ENCODE results near the gene FAM78A.

FAM78A gene

DNA sequence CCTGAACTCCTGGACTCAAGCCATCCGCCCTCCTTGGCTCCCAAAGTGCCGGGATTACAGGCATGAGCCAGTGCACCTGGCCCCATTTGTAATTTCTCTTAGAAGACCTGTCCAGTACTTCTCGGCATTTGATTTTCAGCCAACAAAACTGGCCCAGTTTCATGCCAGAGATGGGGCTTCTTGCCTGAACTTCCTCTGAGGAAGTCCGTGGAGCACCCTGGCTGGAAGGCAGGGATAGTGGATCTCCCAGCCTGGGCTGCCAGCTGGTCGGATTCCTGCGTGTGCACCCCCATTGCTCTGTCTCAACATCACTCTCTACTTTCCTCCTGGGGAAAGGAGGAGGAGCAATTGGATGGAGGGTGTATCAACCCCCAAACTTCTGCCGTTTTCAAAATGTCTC is 39.0 kb downstream of the FAM78A start:
- Histone ChIP-seq H3K4me1 (ENCODE audit: control extremely low read depth in 1 of 4, control insufficient read depth in 4 of 4, insufficient read depth in 4 of 4, low read length in 3 of 4) (peaks cover 12 to 59% (median 53%) of the 10 kb centered on the region in 4 experiments), H3K27ac (ENCODE audit: insufficient read depth in 1 of 2, low read depth in 1 of 2, low read length in 2 of 2, poor library complexity in 1 of 2, severe bottlenecking in 2 of 2) (peak overlapping the region in 1 of 2 experiments; percentile 81), H3K4me3 (ENCODE audit: control insufficient read depth in 1 of 7, extremely low read depth in 1 of 7, insufficient read depth in 4 of 7, low read depth in 2 of 7, low read length in 6 of 7) (peak overlapping the region in 2 of 7 experiments; percentile 54 to 60), H3K36me3 (ENCODE audit: control insufficient read depth in 4 of 4, insufficient read depth in 4 of 4, low read length in 3 of 4) (peaks cover 6 to 38% (median 21%) of the 10 kb centered on the region in 4 experiments), H3K27me3 (replicated peaks in 2 of 5; ENCODE audit: control insufficient read depth in 4 of 5, insufficient read depth in 5 of 5, low read length in 4 of 5) (no peaks in the 10 kb centered on the region), H3K9me3 (ENCODE audit: control extremely low read depth in 1 of 5, control insufficient read depth in 4 of 5, insufficient read depth in 2 of 5, low read depth in 1 of 5, low read length in 4 of 5) (no peaks in the 10 kb centered on the region)
- DNase-seq, result no peak
- POLR2A ChIA-PET, result interaction anchor here (1.0 to 2.8 kb wide), 3 partner anchors 17 to 21 kb away, joined by 4 to 20 read pairs (median 4); no protein-coding TSS in a partner anchor
- 73% methylated on average over 6 of the region's 7 CpGs for WGBS (ENCODE audit: insufficient coverage)
- CTCF ChIA-PET, result interaction anchor here (0.7 to 2.7 kb wide), 5 partner anchors 8 to 79 kb away, joined by 3 to 26 read pairs (median 6); partner anchors contain the start of gene FAM78A

DNA sequence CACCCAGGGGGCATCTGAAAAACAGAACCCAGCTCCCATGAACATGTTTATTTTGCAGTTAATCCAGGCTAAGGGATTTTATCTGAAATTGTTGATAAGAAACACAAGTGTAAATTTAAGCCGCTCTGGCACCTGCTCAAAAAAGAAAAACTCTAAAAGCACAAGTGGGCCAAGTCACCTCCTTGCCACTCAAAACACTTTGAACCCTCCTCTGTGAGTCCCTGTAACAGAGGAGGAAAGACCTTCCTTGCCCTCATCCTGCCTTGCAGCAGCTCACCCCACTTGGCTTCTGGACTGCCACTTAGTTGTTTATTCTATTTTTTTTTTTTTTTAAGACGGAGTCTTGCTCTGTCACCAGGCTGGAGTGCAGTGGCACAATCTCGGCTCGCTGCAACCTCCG is 39.5 kb downstream of the FAM78A start:
- CTCF ChIA-PET, result interaction anchor here (0.7 to 2.7 kb wide), 6 partner anchors 11 to 79 kb away, joined by 3 to 9 read pairs (median 4); partner anchors contain the start of gene FAM78A
- DNase-seq, result no peak
- WGBS (ENCODE audit: insufficient coverage), result 100% methylated on average over 3 of the region's 5 CpGs
- Histone ChIP-seq H3K36me3 (ENCODE audit: control insufficient read depth in 4 of 4, insufficient read depth in 4 of 4, low read length in 3 of 4) (peaks cover 6 to 43% (median 25%) of the 10 kb centered on the region in 4 experiments), H3K4me3 (ENCODE audit: control insufficient read depth in 1 of 7, extremely low read depth in 1 of 7, insufficient read depth in 4 of 7, low read depth in 2 of 7, low read length in 6 of 7) (no peak overlapping the region), H3K9me3 (ENCODE audit: control extremely low read depth in 1 of 5, control insufficient read depth in 4 of 5, insufficient read depth in 2 of 5, low read depth in 1 of 5, low read length in 4 of 5) (no peaks in the 10 kb centered on the region), H3K27me3 (replicated peaks in 2 of 5; ENCODE audit: control insufficient read depth in 4 of 5, insufficient read depth in 5 of 5, low read length in 4 of 5) (no peaks in the 10 kb centered on the region), H3K27ac (ENCODE audit: insufficient read depth in 1 of 2, low read depth in 1 of 2, low read length in 2 of 2, poor library complexity in 1 of 2, severe bottlenecking in 2 of 2) (no peak overlapping the region), H3K4me1 (ENCODE audit: control extremely low read depth in 1 of 4, control insufficient read depth in 4 of 4, insufficient read depth in 4 of 4, low read length in 3 of 4) (peaks cover 12 to 59% (median 53%) of the 10 kb centered on the region in 4 experiments)
- POLR2A ChIA-PET, result interaction anchor here (0.6 to 2.8 kb wide), 3 partner anchors 18 to 266 kb away, joined by 3 to 20 read pairs (median 4); partner anchors contain the start of gene POMT1

DNA sequence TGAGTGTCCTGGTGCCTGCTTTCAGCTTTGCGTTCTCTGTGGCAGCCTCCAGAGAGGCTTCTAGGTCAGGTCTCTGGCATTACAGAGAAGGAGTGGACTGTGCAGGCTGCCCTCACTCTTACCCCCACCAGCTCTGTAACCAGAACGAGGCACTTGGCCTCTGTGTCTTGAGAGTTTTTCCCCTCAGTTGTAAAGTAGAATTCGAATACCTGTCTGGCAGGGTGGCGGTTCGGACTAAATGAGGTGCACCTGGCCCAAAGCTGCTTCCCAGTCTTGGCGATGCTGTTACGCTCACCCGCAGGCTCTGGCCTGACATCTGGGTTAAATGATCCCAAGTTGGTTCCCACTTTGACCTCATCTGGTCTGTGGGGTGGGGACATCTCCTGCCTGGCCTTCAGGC is 40.1 kb downstream of the FAM78A start:
- Histone ChIP-seq H3K36me3 (ENCODE audit: control insufficient read depth in 4 of 4, insufficient read depth in 4 of 4, low read length in 3 of 4) (peaks cover 6 to 47% (median 27%) of the 10 kb centered on the region in 4 experiments), H3K9me3 (ENCODE audit: control extremely low read depth in 1 of 5, control insufficient read depth in 4 of 5, insufficient read depth in 2 of 5, low read depth in 1 of 5, low read length in 4 of 5) (no peaks in the 10 kb centered on the region), H3K27ac (ENCODE audit: insufficient read depth in 1 of 2, low read depth in 1 of 2, low read length in 2 of 2, poor library complexity in 1 of 2, severe bottlenecking in 2 of 2) (no peak overlapping the region), H3K4me1 (ENCODE audit: control extremely low read depth in 1 of 4, control insufficient read depth in 4 of 4, insufficient read depth in 4 of 4, low read length in 3 of 4) (peaks cover 12 to 54% (median 51%) of the 10 kb centered on the region in 4 experiments), H3K4me3 (ENCODE audit: control insufficient read depth in 1 of 7, extremely low read depth in 1 of 7, insufficient read depth in 4 of 7, low read depth in 2 of 7, low read length in 6 of 7) (no peak overlapping the region), H3K27me3 (replicated peaks in 2 of 5; ENCODE audit: control insufficient read depth in 4 of 5, insufficient read depth in 5 of 5, low read length in 4 of 5) (no peaks in the 10 kb centered on the region)
- ChIA-PET CTCF (interaction anchor here (0.7 to 2.7 kb wide), 5 partner anchors 12 to 58 kb away, joined by 3 to 13 read pairs (median 5); no protein-coding TSS in a partner anchor), POLR2A (interaction anchor here (0.5 to 0.6 kb wide), 2 partner anchors 34 to 266 kb away, joined by 3 to 4 read pairs; partner anchors contain the start of gene POMT1)
- 99% methylated on average over 8 of the region's 8 CpGs for WGBS (ENCODE audit: insufficient coverage)
- no peak for DNase-seq

DNA sequence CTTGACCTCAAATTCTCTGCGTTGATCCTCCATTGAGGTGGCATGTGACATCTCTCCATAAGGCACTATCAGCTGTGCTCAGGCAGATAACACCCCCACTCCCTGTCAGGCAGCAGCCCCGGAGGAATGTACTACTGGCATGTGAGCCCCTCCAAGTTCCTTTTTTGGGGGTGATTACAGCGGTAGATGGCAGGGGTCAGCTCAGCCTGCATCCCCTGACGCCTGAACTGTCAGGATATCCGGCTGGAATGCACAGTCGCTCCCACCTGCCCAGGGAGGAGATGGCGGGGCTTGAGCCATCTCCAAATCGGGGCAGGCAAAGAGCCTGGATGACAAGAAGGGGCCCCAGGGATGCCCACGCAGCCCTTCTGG is 40.8 kb downstream of the FAM78A start:
- H3K4me1 ChIP-seq (ENCODE audit: control extremely low read depth in 1 of 4, control insufficient read depth in 4 of 4, insufficient read depth in 4 of 4, low read length in 3 of 4), result peaks cover 11 to 49% (median 44%) of the 10 kb centered on the region in 4 experiments
- ChIA-PET POLR2A (no interaction called here), CTCF (interaction anchor here (0.5 to 2.7 kb wide), 9 partner anchors 13 to 237 kb away, joined by 3 to 13 read pairs (median 3); no protein-coding TSS in a partner anchor)

DNA sequence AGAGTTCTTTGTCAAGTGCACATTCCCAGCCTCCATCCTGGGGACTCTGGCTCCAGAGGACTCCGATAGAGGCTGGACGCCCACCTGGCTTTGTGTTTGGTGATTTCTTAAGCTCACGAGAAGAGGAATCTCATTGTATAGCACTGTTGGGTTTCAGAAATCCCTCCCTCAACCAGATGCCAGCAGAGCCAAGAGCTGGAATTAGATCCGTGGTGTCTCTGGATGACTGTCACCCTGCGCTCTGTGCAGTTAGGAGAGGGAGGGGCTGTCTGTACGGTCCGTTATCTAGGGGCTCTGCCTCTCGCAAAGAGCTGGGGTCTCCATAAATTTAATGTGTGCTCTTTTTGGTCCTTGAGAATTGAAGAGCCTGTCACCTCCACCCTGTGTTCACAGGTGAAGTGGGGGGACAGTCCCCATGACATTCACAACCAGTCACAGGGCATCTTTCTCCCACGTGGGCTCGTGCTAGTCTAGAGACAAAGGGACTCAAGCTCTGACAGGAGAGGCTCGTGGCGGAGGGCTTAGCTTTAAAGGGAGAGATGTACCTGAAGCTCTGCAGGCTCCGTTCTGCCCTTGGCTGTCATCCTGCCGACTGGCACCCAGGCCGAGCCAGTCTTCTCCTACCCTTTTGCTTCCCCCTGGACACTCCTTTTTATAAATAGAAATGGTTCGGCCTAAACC is 41.4 kb downstream of the FAM78A start:
- no peak for DNase-seq
- POLR2A ChIA-PET, result no interaction called here
- no peaks in the 10 kb centered on the region for H3K27me3 ChIP-seq (replicated peaks in 2 of 5; ENCODE audit: control insufficient read depth in 4 of 5, insufficient read depth in 5 of 5, low read length in 4 of 5)
- H3K9me3 ChIP-seq (ENCODE audit: control extremely low read depth in 1 of 5, control insufficient read depth in 4 of 5, insufficient read depth in 2 of 5, low read depth in 1 of 5, low read length in 4 of 5), result no peaks in the 10 kb centered on the region
- 99% methylated on average over 12 of the region's 16 CpGs for whole genome bisulfite sequencing (ENCODE audit: insufficient coverage)
- H3K4me3 ChIP-seq (ENCODE audit: control insufficient read depth in 1 of 7, extremely low read depth in 1 of 7, insufficient read depth in 4 of 7, low read depth in 2 of 7, low read length in 6 of 7), result no peak overlapping the region
- no peak overlapping the region for H3K27ac ChIP-seq (ENCODE audit: insufficient read depth in 1 of 2, low read depth in 1 of 2, low read length in 2 of 2, poor library complexity in 1 of 2, severe bottlenecking in 2 of 2)
- peaks cover 6 to 57% (median 33%) of the 10 kb centered on the region in 4 experiments for H3K36me3 ChIP-seq (ENCODE audit: control insufficient read depth in 4 of 4, insufficient read depth in 4 of 4, low read length in 3 of 4)
- CTCF ChIA-PET, result interaction anchor here (0.5 to 2.7 kb wide), 8 partner anchors 13 to 236 kb away, joined by 3 to 13 read pairs (median 4); no protein-coding TSS in a partner anchor
- H3K4me1 ChIP-seq (ENCODE audit: control extremely low read depth in 1 of 4, control insufficient read depth in 4 of 4, insufficient read depth in 4 of 4, low read length in 3 of 4), result peaks cover 6 to 44% (median 39%) of the 10 kb centered on the region in 4 experiments

More for the DNA sequence above, 40.8 kb downstream of the FAM78A start:
- H3K27me3 ChIP-seq (replicated peaks in 2 of 5; ENCODE audit: control insufficient read depth in 4 of 5, insufficient read depth in 5 of 5, low read length in 4 of 5), result no peaks in the 10 kb centered on the region
- no peak overlapping the region for H3K27ac ChIP-seq (ENCODE audit: insufficient read depth in 1 of 2, low read depth in 1 of 2, low read length in 2 of 2, poor library complexity in 1 of 2, severe bottlenecking in 2 of 2)
- H3K36me3 ChIP-seq (ENCODE audit: control insufficient read depth in 4 of 4, insufficient read depth in 4 of 4, low read length in 3 of 4), result peaks cover 6 to 52% (median 30%) of the 10 kb centered on the region in 4 experiments
- H3K9me3 ChIP-seq (ENCODE audit: control extremely low read depth in 1 of 5, control insufficient read depth in 4 of 5, insufficient read depth in 2 of 5, low read depth in 1 of 5, low read length in 4 of 5), result no peaks in the 10 kb centered on the region
- 88% methylated on average over 9 of the region's 9 CpGs for whole genome bisulfite sequencing (ENCODE audit: insufficient coverage)
- no peak for DNase-seq
- no peak overlapping the region for H3K4me3 ChIP-seq (ENCODE audit: control insufficient read depth in 1 of 7, extremely low read depth in 1 of 7, insufficient read depth in 4 of 7, low read depth in 2 of 7, low read length in 6 of 7)

DNA sequence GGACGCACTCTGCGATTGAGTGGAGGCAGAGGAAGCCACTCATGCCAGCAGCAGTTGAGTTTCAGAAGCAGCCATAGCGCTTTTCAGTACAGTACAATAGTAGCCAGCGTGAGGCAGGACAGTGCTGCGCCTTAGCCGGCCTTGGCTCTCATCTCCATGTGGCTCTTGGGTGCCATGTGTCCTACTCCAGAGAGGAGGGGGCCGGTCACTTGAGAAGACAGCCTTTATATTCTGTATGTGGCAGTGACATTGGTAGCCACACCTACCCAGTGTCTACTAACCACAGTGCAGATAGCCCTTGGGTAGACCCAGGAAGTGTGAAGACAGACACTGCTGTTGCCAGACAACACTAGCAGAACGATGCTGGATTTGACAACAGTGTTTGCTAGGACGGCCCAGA is 42.3 kb downstream of the FAM78A start:
- H3K27me3 ChIP-seq (replicated peaks in 2 of 5; ENCODE audit: control insufficient read depth in 4 of 5, insufficient read depth in 5 of 5, low read length in 4 of 5), result no peaks in the 10 kb centered on the region
- no peaks in the 10 kb centered on the region for H3K9me3 ChIP-seq (ENCODE audit: control extremely low read depth in 1 of 5, control insufficient read depth in 4 of 5, insufficient read depth in 2 of 5, low read depth in 1 of 5, low read length in 4 of 5)
- no peak overlapping the region for H3K4me3 ChIP-seq (ENCODE audit: control insufficient read depth in 1 of 7, extremely low read depth in 1 of 7, insufficient read depth in 4 of 7, low read depth in 2 of 7, low read length in 6 of 7)
- no peak for DNase-seq
- peaks cover 5 to 34% (median 29%) of the 10 kb centered on the region in 4 experiments for H3K4me1 ChIP-seq (ENCODE audit: control extremely low read depth in 1 of 4, control insufficient read depth in 4 of 4, insufficient read depth in 4 of 4, low read length in 3 of 4)
- ChIA-PET CTCF (interaction anchor here (1.7 kb wide), 1 partner anchor 19 kb away, joined by 4 read pairs; no protein-coding TSS in a partner anchor), POLR2A (no interaction called here)
- H3K36me3 ChIP-seq (ENCODE audit: control insufficient read depth in 4 of 4, insufficient read depth in 4 of 4, low read length in 3 of 4), result peaks cover 6 to 65% (median 35%) of the 10 kb centered on the region in 4 experiments
- H3K27ac ChIP-seq (ENCODE audit: insufficient read depth in 1 of 2, low read depth in 1 of 2, low read length in 2 of 2, poor library complexity in 1 of 2, severe bottlenecking in 2 of 2), result no peak overlapping the region
- 98% methylated on average over 8 of the region's 9 CpGs for WGBS (ENCODE audit: insufficient coverage)

DNA sequence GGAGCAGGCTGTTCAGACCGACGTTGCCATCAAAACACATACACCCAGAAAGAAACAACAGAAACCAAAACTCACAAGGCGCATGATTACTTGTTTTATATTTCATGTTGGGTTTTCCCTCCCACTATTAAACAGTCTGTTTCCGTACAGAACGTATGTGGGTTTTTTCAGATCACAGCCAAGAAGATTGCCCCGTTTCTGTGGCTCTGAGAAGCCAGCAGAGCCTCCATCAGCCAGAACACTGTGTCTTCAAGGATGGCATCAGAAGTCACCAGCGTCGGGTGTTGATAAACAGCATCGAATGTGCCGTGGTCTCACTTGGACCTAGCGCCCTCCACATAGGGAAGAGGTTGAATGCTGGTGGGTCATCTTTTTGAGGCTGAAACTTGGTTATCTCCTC is 42.8 kb downstream of the FAM78A start:
- Histone ChIP-seq H3K27me3 (replicated peaks in 2 of 5; ENCODE audit: control insufficient read depth in 4 of 5, insufficient read depth in 5 of 5, low read length in 4 of 5) (no peaks in the 10 kb centered on the region), H3K36me3 (ENCODE audit: control insufficient read depth in 4 of 4, insufficient read depth in 4 of 4, low read length in 3 of 4) (peaks cover 6 to 69% (median 37%) of the 10 kb centered on the region in 4 experiments), H3K27ac (ENCODE audit: insufficient read depth in 1 of 2, low read depth in 1 of 2, low read length in 2 of 2, poor library complexity in 1 of 2, severe bottlenecking in 2 of 2) (no peak overlapping the region), H3K4me3 (ENCODE audit: control insufficient read depth in 1 of 7, extremely low read depth in 1 of 7, insufficient read depth in 4 of 7, low read depth in 2 of 7, low read length in 6 of 7) (no peak overlapping the region), H3K9me3 (ENCODE audit: control extremely low read depth in 1 of 5, control insufficient read depth in 4 of 5, insufficient read depth in 2 of 5, low read depth in 1 of 5, low read length in 4 of 5) (no peaks in the 10 kb centered on the region), H3K4me1 (ENCODE audit: control extremely low read depth in 1 of 4, control insufficient read depth in 4 of 4, insufficient read depth in 4 of 4, low read length in 3 of 4) (peaks cover 5 to 31% (median 28%) of the 10 kb centered on the region in 4 experiments)
- CTCF ChIA-PET, result no interaction called here
- DNase-seq, result no peak
- WGBS (ENCODE audit: insufficient coverage), result 97% methylated on average over 8 of the region's 11 CpGs
- POLR2A ChIA-PET, result no interaction called here
